Stimulated activated CD4-positive, alpha-beta T cell treated with anti-CD3 and anti-CD28 coated beads, TNF-alpha, amount 100 ng/mL, for 24 hours (primary cell): Measurements from ENCODE around the gene ISG15.

ENCODE experiments used
- DNase-seq, 3 experiments: peaks; one replicate each; pipeline ENCODE4 v3.0.0-alpha.2; 2020; ENCODE audit warnings: low read depth in 3 of 3

Gene ISG15

DNA sequence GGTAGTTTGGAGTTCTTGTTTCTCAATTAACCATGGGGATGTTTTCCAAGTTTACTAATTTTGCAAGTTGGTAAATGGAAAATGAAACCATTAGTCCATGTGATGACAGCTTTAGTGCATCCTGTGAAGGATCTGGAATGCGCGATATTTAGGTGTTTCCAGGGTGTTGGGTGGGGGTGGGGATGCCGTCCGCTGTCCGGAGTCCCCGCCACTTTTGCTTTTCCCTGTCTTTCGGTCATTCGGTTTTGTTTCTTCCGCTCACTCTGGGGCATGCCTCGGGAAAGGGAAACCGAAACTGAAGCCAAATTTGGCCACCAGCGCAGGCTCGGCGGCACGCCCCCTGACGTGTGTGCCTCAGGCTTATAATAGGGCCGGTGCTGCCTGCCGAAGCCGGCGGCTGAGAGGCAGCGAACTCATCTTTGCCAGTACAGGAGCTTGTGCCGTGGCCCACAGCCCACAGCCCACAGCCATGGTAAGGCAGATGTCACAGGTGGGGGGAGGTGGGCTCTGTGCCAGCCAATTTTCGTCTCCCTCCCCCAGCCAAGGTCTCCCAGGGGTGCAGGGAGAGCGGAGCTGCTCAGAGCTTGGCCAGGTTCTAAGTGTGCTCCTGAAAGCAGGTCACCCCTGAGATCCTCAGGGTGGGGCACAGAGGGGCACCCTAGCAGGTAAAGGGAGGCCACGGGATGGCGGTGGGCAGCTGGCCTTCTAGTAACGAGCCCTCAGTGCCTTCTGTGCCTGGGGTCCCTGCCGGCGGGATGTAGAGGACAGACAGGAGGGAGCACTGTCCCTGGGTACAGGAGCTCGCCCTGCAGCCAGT is at the start of gene ISG15:
Gene ISG15, plus strand, starts transcription at position 393 of the 817 bp plus-strand sequence. Its CDS starts 77 bp downstream, at position 470.
- DNase-seq: peak; percentile 66 to 84 (median 70)

DNA sequence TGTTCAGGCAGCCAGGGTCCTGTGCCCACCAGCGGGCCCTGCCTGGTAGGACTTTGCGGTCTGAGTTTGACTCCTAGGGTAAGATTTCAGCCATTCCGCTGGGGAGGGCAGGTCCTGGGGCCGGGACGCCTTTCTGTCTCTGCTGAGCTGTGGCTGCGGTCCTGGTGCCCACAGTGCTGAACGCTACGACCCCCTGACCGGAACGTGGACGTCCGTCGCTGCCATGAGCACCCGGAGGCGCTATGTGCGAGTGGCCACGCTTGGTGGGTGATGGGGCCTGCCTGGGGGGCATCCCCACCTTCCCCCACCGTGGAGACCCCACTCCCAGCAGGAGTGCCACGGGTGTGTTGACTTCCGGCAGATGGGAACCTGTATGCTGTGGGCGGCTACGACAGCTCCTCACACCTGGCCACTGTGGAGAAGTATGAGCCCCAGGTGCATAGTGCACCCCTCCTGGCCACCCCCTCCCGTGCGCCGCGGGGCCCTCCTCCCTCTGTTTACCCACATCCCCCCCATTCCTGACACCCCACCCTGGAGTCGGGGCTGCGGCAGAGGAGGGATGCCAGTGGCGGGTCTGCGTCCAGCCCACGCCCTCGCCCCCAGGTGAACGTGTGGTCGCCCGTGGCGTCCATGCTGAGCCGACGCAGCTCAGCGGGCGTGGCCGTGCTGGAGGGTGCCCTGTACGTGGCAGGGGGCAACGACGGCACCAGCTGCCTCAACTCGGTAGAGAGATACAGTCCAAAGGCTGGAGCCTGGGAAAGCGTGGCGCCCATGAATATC is 49.4 kb upstream of the ISG15 start:
- DNase-seq: no peak

DNA sequence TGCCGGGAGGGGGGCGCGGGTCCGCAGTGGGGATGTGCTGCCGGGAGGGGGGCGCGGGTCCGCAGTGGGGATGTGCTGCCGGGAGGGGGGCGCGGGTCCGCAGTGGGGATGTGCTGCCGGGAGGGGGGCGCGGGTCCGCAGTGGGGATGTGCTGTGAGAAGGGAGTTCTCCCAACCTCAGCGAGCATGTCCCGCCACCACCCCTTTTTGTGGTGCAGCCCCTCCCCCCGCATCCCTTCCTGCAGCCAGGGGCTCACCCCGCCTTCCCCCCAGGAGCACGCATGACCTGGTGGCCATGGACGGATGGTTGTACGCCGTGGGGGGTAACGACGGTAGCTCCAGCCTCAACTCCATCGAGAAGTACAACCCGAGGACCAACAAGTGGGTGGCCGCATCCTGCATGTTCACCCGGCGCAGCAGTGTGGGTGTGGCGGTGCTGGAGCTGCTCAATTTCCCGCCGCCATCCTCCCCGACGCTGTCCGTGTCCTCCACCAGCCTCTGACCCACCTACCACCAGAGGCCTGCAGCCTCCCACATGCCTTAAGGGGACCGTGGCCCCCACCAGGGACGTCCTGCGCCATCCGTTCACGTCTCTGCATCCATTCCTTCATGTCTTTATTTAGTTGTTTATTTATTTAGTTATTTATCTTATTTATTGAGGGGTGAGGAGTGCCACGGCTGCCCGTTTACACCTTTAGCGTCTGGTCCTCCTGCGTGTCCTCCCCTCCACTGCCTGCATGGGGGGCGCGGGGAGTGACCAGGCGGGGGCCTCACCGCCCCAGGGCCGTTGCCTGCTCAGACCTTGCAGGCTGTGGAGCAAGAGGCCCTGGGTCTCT is 48.4 kb upstream of the ISG15 start:
- DNase-seq: no peak

DNA sequence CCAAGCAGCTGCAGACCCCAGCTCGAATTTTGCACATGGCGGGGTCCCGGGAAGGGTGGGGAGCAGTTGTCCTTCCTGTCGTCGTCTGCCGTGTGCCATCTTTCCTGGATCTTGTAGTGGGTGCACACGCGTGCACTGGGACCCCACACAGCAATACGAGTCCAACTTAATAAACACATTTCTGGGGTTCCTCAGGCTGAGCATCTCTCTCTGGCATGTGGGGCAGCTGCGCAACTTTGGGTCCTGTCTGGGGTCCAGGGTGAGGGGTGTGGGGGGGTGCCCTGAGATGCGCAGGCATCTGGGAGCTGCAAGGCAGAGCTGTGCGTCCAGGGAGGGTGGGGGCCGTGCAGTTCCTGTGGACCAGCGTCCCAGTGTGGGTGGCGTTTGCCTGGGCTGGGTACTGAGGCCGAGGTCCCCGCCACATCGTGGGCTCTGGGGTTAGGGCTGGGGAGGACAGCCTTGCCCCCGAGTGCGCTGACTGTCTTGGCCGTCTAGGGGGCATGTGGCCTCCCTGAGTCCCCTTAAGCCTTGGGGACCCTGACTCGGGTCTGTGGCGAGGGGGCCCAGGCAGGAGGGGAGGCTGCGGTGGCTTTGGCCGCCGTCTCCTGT is 47.7 kb upstream of the ISG15 start:
- no peak for DNase-seq

DNA sequence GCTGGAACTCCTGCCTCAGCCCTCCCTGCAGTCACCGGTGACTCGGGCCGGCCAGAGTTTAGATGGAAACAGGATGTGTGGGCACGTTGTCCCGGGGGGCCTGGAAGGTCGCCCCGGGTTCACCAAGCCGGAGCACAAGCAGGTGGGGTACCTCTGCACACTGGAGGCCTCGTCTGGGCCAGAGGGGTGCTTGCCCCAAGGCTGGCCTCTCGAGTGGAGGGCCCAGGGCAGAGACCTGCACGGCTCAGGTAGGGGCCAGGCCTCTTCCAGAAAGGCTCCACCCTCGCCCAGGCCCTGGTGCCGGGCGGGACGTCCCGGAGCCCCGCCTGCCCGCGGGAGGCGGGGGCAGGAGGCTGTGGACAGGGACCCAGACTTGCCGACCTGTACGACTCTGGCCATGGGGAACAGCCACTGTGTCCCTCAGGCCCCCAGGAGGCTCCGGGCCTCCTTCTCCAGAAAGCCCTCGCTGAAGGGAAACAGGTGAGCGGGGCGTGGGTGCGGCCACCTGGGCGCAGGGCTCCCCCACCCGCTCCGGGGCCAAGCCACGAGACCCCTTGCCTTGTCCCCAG is 47.1 kb upstream of the ISG15 start, which contains the start of gene PLEKHN1:
Gene PLEKHN1, plus strand, starts transcription at position 348 of the 569 bp plus-strand sequence. Its CDS starts 50 bp downstream, at position 398.
- DNase-seq: peak in 1 of 3 experiments; percentile 52

DNA sequence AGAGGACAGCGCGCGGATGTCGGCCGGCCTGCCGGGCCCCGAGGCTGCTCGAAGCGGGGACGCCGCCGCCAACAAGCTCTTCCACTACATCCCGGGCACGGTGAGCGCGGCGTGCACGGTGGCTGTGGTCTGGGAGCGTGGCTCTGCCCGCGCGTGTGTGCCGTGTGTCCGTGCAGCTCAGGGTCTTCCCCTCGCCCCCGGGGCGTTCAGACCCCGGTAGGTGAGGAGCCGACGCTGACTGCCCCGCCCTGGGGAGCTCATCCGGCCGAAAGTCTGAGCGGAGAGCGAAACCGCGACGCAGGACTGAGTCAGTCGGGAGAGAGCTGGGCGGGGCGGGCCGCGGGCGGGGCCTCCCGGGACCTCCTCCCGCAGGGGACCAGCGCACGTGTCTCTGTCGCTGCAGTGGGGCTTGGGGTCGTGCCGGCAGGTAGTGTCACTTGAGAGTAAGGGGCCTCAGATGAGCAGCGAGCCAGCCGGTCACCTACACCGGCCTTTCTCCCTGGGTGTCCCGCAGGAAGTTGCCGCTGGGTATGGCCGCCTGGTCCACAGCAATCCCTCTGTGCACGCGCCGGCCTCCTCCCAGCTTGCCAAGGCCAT is 46.5 kb upstream of the ISG15 start:
- DNase-seq: peak; percentile 67 to 88 (median 72)

DNA sequence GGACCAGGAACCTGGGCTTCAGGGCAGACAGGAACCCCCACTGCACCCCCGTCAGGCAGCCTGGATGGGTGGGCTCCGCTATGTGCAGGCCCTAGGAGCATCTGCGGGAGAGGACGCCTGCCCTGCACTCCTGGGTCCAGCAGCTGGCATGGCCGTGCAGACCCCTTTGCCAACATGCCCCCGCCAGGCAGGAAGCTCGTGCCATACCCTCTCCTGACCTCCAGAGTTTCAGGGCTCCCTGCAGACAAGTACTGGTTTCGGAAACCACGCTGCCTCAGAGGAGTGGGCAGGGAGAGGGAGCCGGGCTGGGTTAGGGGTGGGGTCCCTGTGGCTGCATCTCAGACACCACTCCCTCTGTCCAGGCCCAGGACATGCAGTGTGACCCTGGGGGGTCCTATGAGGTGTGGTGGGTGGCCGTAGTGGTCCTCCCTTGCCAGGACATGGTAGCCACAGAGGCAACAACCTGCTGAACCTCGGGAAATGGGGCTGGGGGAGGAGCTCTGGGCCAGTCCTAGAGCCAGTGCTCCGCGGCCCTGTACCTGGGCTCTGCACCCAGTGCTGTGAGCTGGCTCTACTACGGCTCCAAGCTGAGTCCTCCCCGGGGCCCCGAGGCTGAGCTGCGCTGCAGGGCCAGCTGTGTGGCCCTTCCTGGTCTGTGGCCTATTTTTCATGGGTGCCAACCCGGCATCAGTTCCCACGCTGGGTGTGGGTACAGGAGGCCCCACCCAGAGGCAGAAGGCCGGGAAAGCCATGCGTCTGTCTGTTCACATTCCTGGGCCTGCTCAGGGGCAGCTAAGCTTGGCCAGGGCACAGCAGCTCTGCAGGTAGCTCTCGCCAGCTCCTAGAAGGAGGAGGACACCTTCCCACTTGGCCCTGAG is 45.6 kb upstream of the ISG15 start:
- no peak for DNase-seq

DNA sequence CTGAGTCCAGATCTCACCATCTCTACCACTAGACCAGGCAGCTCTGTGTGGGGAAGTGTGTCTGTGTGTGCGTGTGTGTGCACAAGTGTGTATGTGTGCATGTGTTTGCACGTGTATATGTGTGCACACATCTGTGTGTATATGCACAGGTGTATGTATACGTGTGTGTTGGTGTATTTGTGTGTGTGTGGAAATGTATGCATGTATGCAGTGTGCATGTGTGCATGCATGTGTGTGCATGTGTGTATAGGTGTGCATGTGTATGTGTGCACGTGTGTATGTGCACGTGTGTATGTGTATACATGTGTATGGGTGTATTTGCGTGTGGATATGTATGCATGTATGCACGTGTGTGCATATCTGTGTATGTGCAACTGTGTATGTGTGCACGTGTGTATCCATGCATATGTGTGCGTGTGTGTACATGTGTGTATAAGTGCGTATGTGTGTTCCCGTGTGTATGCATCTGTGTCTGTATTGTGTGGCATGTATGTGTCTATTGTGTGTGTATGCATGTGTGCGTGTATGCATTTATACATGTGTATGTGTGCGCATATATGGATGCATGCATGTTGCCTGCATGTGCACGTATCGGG is 43.9 kb upstream of the ISG15 start:
- no peak for DNase-seq

DNA sequence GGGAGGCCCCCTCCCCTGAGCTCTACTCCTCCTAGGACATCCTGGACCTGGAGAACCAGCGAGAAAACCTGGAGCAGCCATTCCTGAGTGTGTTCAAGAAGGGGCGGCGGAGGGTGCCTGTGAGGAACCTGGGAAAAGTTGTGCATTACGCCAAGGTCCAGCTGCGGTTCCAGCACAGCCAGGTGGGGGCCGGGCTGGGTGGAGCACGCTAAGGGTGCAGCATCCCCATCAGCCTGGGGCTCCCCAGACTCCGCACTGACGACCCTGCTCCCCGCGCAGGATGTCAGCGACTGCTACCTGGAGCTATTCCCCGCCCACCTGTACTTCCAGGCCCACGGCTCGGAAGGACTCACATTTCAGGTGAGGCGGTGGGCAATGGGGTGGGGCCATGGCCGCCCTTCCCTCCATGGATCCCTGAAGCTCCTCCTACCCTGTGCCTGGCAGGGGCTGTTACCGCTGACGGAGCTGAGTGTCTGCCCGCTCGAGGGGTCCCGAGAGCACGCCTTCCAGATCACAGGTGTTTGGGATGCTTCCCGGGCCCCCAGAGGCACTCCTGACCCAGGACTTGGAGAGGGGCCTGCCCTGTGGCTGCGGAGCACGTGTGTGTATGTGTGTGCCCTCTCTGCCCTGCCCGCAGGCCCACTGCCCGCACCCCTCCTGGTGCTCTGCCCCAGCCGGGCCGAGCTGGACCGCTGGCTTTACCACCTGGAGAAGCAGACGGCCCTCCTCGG is 42.9 kb upstream of the ISG15 start:
- no peak for DNase-seq

DNA sequence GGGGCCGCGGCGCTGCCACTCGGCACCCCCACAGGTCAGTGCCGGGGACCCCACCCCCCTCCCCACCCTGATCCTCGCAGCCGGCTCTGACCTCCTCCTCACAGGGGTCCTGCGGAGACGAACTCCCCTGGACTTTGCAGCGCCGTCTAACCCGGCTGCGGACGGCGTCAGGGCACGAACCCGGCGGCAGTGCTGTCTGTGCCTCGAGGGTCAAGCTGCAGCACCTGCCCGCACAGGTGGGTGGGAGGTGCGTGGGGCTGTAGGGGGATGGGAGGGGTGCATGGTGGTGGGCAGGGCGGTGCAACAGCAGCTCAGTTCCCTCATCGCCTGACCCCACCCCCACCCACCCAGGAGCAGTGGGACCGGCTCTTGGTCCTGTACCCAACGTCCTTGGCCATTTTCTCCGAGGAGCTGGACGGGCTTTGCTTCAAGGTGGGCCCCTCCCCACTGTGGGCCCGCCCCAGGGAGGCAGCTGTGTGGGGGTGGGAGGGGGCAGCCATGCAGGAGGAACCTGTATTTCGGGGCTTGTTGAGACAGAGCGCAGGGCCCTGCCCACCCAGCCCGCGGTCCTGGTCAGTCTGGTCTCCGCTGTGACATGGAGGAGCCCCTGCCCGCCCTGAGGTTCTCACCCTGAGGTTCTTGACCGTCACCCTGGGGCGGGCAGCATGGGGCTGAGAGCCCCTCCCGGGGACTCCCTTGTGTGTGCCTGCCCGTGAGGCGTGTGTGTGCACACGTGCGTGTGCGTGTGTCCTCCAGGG is 42.1 kb upstream of the ISG15 start:
- no peak for DNase-seq

DNA sequence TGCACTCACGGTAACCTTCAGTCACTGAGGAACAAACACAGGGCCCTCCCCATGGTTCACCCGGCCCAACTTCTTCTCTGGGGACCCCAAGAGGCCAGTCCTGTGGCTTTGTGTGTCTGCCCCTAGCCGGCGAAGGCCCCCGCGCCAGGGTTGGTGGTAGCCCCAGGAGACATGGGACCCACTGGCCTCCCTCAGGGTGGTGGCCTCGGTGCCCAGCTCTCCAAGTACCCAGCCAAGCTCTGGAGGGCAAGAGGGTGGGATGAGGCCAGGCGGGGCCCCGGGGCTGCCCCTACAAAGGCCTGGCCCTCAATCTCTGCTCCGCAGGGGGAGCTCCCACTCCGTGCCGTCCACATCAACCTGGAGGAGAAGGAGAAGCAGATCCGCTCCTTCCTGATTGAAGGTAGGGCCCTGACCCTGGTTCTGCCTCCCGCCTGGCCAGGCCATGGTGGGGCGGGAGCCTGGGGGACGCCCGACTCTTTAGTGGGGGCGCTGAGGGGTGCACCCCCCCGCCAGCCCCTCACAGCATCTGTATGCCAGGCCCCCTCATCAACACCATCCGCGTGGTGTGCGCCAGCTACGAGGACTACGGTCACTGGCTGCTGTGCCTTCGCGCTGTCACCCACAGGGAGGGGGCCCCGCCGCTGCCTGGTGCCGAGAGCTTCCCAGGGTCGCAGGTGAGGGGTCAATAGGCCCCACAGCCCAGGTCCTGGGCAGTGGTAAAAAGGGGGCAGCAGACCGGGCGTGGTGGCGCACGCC is 41.4 kb upstream of the ISG15 start:
- DNase-seq: no peak

DNA sequence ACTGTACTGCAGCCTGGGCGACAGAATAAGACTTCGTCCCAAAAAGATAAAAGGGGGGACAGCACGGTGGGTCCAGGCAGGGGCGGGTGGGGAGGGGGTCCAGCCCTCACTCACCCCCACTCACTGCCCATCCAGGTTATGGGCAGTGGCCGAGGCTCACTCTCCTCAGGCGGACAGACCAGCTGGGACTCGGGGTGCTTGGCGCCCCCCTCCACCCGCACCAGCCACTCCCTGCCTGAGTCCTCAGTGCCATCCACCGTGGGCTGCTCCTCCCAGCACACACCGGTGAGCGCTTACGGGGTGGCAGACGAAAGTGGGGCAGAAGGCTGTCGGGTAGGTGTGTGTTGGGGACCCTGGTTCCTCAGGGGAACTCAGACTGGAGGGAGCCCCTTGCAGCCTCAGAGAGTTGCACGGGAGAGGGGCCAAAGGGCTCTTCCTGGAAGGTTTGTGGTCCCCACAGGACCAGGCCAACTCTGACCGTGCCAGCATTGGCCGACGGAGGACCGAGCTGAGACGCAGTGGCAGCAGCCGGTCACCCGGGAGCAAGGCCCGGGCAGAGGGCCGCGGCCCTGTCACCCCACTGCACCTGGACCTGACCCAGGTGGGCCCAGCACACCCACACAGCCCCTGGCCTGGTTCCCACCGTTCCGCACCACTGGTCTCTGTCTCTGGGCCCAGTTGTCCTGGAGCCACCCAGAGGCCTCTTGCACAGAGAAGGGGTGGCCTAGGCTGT is 40.4 kb upstream of the ISG15 start:
- no peak for DNase-seq

DNA sequence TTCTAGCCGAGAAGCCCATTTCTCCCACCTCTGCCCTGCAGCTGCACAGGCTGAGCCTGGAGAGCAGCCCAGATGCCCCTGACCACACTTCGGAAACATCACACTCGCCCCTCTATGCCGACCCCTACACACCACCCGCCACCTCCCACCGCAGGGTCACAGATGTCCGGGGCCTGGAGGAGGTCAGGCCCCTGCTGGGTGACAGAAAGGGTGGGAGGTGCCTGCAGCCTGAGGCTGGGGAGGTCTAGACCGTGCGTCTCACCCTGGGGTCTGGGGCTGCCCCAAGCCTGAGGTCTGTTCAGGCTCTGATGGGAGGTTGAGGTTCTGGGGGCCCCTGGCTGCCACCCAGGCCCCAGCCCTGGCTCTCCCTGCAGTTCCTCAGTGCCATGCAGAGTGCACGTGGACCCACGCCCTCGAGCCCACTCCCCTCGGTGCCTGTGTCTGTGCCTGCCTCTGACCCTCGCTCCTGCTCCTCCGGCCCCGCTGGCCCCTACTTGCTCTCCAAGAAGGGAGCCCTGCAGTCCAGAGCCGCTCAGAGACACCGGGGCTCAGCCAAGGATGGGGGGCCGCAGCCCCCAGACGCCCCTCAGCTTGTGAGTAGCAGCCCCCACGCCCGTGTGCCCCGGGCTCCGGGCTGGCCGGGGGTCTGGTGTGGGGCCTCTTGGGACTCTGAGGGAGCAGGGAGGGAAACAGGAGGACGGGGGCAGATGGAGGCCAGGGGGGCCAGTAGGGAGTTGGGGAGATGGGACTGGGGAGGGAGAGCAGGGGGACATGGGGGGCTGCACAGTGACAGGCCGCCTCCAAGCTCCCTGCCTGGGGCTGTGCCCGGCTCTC is 39.6 kb upstream of the ISG15 start:
- DNase-seq: no peak

DNA sequence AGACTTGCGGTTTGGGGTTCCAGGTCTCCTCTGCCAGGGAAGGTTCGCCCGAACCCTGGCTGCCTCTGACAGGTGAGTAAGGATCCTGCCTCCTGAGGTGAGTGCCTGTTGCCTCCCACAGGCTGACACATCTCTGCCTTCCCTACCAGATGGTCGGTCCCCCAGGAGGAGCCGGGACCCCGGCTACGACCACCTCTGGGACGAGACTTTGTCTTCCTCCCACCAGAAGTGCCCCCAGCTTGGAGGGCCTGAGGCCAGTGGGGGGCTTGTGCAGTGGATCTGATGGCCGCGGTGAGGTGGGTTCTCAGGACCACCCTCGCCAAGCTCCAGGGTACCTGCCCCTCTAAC is 39.0 kb upstream of the ISG15 start:
- no peak for DNase-seq

DNA sequence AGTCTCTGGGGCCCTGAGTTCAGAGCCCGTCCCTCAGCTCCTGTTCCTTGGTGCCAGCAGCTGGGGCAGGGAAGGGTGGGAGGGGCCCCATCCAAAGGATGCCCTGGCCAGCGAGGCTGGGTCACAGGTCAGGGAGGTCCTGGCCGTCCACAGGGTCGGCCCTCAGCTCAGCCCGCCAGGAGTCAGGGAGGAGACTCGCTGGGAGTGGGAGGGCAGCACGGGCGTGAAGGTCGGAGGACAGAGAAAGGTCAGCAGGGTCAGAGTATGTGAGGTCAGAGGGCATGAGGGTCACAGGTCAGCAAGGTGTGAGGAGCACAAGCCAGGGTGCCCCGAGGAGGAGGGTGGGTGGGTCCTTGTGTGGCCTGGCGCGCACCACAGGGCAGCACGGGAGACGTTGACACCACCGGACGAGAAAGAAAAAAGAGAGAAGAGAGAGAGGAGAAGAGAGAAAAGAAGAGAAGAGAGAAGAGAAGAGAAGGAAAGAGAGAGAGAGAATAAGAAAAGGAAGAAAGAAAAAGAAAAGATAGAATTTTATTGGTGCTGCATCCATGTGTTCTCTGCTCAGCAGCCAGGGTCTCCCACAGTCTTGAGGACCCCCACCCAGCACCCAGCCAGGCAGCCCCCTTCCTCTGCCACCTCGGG is 38.5 kb upstream of the ISG15 start:
- no peak for DNase-seq
